ENCODE data around the gene OVOL2. TPM values are rescaled to one million over a fixed set of nuclear protein-coding genes. Genes with fewer than 3 reads are reported as not detected.

OVOL2 gene
- total and polyA plus RNA-seq, 10 of the 15 experiments (the other 5 are each of a cell fraction or from before 2014, with no cell fraction given) = not detected

DNA sequence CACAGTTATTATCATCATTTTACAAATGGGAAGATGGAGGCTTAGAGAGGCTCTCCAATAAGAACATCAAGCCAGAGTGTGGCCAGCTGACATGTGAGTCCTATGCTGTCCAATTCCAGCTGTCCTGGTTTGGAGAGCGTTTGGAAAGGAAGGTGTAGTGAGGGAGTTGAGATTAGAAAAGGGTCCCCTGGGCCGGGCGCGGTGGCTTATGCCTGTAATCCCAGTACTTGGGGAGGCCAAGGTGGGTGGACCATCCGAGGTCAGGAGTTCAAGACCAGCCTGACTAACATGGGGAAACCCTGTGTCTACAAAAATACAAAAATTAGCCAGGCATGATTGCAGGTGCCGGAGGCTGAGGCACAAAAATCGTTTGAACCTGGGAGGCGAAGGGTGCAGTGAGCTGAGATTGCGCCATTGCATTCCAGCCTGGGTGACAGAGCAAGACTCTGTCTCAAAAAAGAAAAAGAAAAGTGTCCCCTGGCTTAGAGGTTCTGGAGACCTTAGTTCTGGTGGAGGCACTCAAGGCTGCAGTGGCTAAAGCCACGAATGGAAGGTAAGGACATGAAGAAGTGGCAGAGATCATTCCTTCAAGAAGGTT, 22.1 kb upstream of the OVOL2 start:
- Histone ChIP-seq H3K27me3 (replicated peaks in 1 of 2; ENCODE audit: control insufficient read depth in 2 of 2, insufficient read depth in 2 of 2, low read length in 1 of 2) (no peaks in the 10 kb centered on the region; a peak in 1 of 4 replicates), H3K36me3 (ENCODE audit: control insufficient read depth in 2 of 2, insufficient read depth in 2 of 2, low read length in 1 of 2) (no peaks in the 10 kb centered on the region), H2AFZ (ENCODE audit: control insufficient read depth, low read depth, low read length) (no peak overlapping the region), H3K4me2 (ENCODE audit: control insufficient read depth, insufficient read depth) (no peak overlapping the region), H3K79me2 (ENCODE audit: control insufficient read depth, insufficient read depth, low read length) (no peaks in the 10 kb centered on the region), H3K9me3 (replicated peaks; ENCODE audit: control insufficient read depth, insufficient read depth, low read length) (no peaks in the 10 kb centered on the region), H3K4me3 (no peak overlapping the region), H3K27ac (ENCODE audit: control insufficient read depth, insufficient read depth) (no peak overlapping the region), H3K4me1 (ENCODE audit: control insufficient read depth, insufficient read depth, low read length) (no peaks in the 10 kb centered on the region), H4K20me1 (ENCODE audit: control insufficient read depth, insufficient read depth) (no peaks in the 10 kb centered on the region), H3K9ac (ENCODE audit: control insufficient read depth, insufficient read depth, low read length) (no peak overlapping the region)
- 11% methylated on average over 10 of the region's 10 CpGs for WGBS (ENCODE audit: insufficient coverage, insufficient replicate concordance, low lambda C conversion rate, missing lambda C conversion rate)
- CTCF ChIA-PET = no interaction called here
- ATAC-seq (no peak), DNase-seq (ENCODE audit: low read depth, low spot score) (no peak), FAIRE-seq (no peak)
- intact Hi-C loops (cut with micrococcal nuclease; ENCODE audit: unreplicated experiment) = no loop called here
- POLR2A ChIA-PET = no interaction called here
- RAD21 ChIA-PET (ENCODE audit: unreplicated experiment) = no interaction called here
- BruUV-seq (replicated peaks) = no TSS peak
- in situ Hi-C loops (cut with MboI) = no loop called here
- SMC1A ChIA-PET (ENCODE audit: uncharacterized antibody, unreplicated experiment) = no interaction called here
- TF ChIP-seq MYC (IDR thresholded peaks at IDR 0.05; ENCODE audit: insufficient read depth, insufficient read length, insufficient replicate concordance, low read length, severe bottlenecking) (no peak), CREB1 (IDR thresholded peaks at IDR 0.05; ENCODE audit: low read depth) (no peak), RELA (IDR thresholded peaks at IDR 0.05; ENCODE audit: borderline replicate concordance, partially characterized antibody) (no peak), EZH2 (IDR thresholded peaks at IDR 0.05; ENCODE audit: borderline replicate concordance, control insufficient read depth, low read depth, low read length) (no peak), KDM1A (IDR thresholded peaks at IDR 0.05; ENCODE audit: borderline replicate concordance) (no peak), HCFC1 (IDR thresholded peaks at IDR 0.05; ENCODE audit: low read length) (no peak), TCF12 (IDR thresholded peaks at IDR 0.05; ENCODE audit: low read depth, low read length) (no peak), RBBP5 (conservative IDR thresholded peaks at IDR 0.05) (no peak), HDAC2 (IDR thresholded peaks at IDR 0.05) (no peak), WRNIP1 (IDR thresholded peaks at IDR 0.05; ENCODE audit: borderline replicate concordance, low read depth, low read length) (no peak), FOXM1 (IDR thresholded peaks at IDR 0.05; ENCODE audit: low read depth, low read length) (no peak), CBFB (IDR thresholded peaks at IDR 0.05; ENCODE audit: low read depth) (no peak), BCL11A (IDR thresholded peaks at IDR 0.05; ENCODE audit: low read depth, low read length) (no peak), ZNF24 (IDR thresholded peaks at IDR 0.05) (no peak)
- TF ChIP-seq, protein P1, sequence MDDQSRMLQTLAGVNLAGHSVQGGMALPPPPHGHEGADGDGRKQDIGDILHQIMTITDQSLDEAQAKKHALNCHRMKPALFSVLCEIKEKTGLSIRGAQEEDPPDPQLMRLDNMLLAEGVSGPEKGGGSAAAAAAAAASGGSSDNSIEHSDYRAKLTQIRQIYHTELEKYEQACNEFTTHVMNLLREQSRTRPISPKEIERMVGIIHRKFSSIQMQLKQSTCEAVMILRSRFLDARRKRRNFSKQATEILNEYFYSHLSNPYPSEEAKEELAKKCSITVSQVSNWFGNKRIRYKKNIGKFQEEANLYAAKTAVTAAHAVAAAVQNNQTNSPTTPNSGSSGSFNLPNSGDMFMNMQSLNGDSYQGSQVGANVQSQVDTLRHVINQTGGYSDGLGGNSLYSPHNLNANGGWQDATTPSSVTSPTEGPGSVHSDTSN (IDR thresholded peaks at IDR 0.05; ENCODE audit: insufficient replicate concordance, low read depth, low read length) = no peak
- TF ChIP-seq, protein P2, sequence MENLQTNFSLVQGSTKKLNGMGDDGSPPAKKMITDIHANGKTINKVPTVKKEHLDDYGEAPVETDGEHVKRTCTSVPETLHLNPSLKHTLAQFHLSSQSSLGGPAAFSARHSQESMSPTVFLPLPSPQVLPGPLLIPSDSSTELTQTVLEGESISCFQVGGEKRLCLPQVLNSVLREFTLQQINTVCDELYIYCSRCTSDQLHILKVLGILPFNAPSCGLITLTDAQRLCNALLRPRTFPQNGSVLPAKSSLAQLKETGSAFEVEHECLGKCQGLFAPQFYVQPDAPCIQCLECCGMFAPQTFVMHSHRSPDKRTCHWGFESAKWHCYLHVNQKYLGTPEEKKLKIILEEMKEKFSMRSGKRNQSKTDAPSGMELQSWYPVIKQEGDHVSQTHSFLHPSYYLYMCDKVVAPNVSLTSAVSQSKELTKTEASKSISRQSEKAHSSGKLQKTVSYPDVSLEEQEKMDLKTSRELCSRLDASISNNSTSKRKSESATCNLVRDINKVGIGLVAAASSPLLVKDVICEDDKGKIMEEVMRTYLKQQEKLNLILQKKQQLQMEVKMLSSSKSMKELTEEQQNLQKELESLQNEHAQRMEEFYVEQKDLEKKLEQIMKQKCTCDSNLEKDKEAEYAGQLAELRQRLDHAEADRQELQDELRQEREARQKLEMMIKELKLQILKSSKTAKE (IDR thresholded peaks at IDR 0.05; ENCODE audit: low read depth, poor library complexity, severe bottlenecking) = no peak
- TF ChIP-seq, protein P3, sequence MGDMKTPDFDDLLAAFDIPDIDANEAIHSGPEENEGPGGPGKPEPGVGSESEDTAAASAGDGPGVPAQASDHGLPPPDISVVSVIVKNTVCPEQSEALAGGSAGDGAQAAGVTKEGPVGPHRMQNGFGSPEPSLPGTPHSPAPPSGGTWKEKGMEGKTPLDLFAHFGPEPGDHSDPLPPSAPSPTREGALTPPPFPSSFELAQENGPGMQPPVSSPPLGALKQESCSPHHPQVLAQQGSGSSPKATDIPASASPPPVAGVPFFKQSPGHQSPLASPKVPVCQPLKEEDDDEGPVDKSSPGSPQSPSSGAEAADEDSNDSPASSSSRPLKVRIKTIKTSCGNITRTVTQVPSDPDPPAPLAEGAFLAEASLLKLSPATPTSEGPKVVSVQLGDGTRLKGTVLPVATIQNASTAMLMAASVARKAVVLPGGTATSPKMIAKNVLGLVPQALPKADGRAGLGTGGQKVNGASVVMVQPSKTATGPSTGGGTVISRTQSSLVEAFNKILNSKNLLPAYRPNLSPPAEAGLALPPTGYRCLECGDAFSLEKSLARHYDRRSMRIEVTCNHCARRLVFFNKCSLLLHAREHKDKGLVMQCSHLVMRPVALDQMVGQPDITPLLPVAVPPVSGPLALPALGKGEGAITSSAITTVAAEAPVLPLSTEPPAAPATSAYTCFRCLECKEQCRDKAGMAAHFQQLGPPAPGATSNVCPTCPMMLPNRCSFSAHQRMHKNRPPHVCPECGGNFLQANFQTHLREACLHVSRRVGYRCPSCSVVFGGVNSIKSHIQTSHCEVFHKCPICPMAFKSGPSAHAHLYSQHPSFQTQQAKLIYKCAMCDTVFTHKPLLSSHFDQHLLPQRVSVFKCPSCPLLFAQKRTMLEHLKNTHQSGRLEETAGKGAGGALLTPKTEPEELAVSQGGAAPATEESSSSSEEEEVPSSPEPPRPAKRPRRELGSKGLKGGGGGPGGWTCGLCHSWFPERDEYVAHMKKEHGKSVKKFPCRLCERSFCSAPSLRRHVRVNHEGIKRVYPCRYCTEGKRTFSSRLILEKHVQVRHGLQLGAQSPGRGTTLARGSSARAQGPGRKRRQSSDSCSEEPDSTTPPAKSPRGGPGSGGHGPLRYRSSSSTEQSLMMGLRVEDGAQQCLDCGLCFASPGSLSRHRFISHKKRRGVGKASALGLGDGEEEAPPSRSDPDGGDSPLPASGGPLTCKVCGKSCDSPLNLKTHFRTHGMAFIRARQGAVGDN (IDR thresholded peaks at IDR 0.05) = no peak
